HG03442 (cell line): ENCODE data around the gene PACSIN1.

Experiments used
- ATAC-seq: cut with Tn5 transposase; IDR thresholded peaks from one replicate; pipeline ENCODE4 v1.9.1; 2021; ENCODE audit warnings: mild to moderate bottlenecking, moderate library complexity; ENCODE audit not compliant: unreplicated experiment

PACSIN1 gene

GRCh38 chr6:34514112-34514511 is 48.2 kb downstream of the PACSIN1 start:
- ATAC-seq: no peak

- no peak for ATAC-seq
Measured at GRCh38 chr6:34514593-34515472, 49.0 kb downstream of the PACSIN1 start.

- no peak for ATAC-seq
Measured at GRCh38 chr6:34515473-34516387, 49.9 kb downstream of the PACSIN1 start.

GRCh38 chr6:34516391-34517324 is 50.8 kb downstream of the PACSIN1 start:
- no peak for ATAC-seq

- ATAC-seq: no peak
Measured at GRCh38 chr6:34517461-34517881, 51.6 kb downstream of the PACSIN1 start.

GRCh38 chr6:34517966-34518365 is 52.1 kb downstream of the PACSIN1 start:
- no peak for ATAC-seq

- no peak for ATAC-seq
Measured at GRCh38 chr6:34518669-34519365, 52.9 kb downstream of the PACSIN1 start.

- ATAC-seq: no peak
Measured at GRCh38 chr6:34519971-34520644, 54.2 kb downstream of the PACSIN1 start.

- ATAC-seq: no peak
Measured at GRCh38 chr6:34520645-34521462, 55.0 kb downstream of the PACSIN1 start.

- ATAC-seq: no peak
Measured at GRCh38 chr6:34521463-34522285, 55.8 kb downstream of the PACSIN1 start.

GRCh38 chr6:34522761-34523160 is 56.9 kb downstream of the PACSIN1 start:
- ATAC-seq: no peak

GRCh38 chr6:34523441-34524206 is 57.7 kb downstream of the PACSIN1 start:
- ATAC-seq: no peak

GRCh38 chr6:34524499-34524898 is 58.6 kb downstream of the PACSIN1 start:
- ATAC-seq: no peak

GRCh38 chr6:34524971-34525370 is 59.1 kb downstream of the PACSIN1 start:
- ATAC-seq: no peak

GRCh38 chr6:34525431-34526175 is 59.7 kb downstream of the PACSIN1 start:
- no peak for ATAC-seq

GRCh38 chr6:34526241-34526972 is 60.5 kb downstream of the PACSIN1 start:
- ATAC-seq: no peak
